ENCODE results near the gene TELO2.
"Not testable (repeated sequence)": the region's sequence is repeated elsewhere in the genome, so short reads cannot be mapped to it uniquely, and the experiment has no call there.

The TELO2 gene

GRCh38 chr16:1469693-1470201 is 23.4 kb upstream of the TELO2 start:
- Histone ChIP-seq H3K9ac (ENCODE audit: low read depth, low read length) (no peak overlapping the region), H3K4me1 (ENCODE audit: insufficient read depth, low read length) (no peaks in the 10 kb centered on the region; the same call in 1 of the 2 replicates), H3K36me3 (ENCODE audit: insufficient read depth, low read length) (no peaks in the 10 kb centered on the region), H3K9me3 (ENCODE audit: insufficient read depth, low read depth, low read length) (no peaks in the 10 kb centered on the region), H3K4me3 (ENCODE audit: low read length) (no peak overlapping the region), H3K27ac (ENCODE audit: low read depth, low read length) (no peak overlapping the region), H3K27me3 (ENCODE audit: insufficient read depth, low read length) (no peaks in the 10 kb centered on the region)
- 90% methylated on average over 20 of the region's 20 CpGs for WGBS

GRCh38 chr16:1470481-1471251 is 22.5 kb upstream of the TELO2 start:
- H3K27ac ChIP-seq (ENCODE audit: low read depth, low read length) = no peak overlapping the region
- no peaks in the 10 kb centered on the region for H3K36me3 ChIP-seq (ENCODE audit: insufficient read depth, low read length)
- H3K27me3 ChIP-seq (ENCODE audit: insufficient read depth, low read length) = 0 out of 2 replicates have a peak, but pooled peaks cover 2% of the 10 kb centered on the region
- 89% methylated on average over 14 of the region's 14 CpGs for WGBS
- H3K9ac ChIP-seq (ENCODE audit: low read depth, low read length) = no peak overlapping the region; the same call in 1 of the 2 replicates
- H3K4me1 ChIP-seq (ENCODE audit: insufficient read depth, low read length) = no peaks in the 10 kb centered on the region; the same call in 1 of the 2 replicates
- H3K9me3 ChIP-seq (ENCODE audit: insufficient read depth, low read depth, low read length) = no peaks in the 10 kb centered on the region
- H3K4me3 ChIP-seq (ENCODE audit: low read length) = no peak overlapping the region

- 94% methylated on average over 25 of the region's 26 CpGs for WGBS
- H3K27me3 ChIP-seq (ENCODE audit: insufficient read depth, low read length) = 0 out of 2 replicates have a peak, but pooled peaks cover 3% of the 10 kb centered on the region
- H3K36me3 ChIP-seq (ENCODE audit: insufficient read depth, low read length) = no peaks in the 10 kb centered on the region
- H3K4me3 ChIP-seq (ENCODE audit: low read length) = no peak overlapping the region
- no peaks in the 10 kb centered on the region for H3K9me3 ChIP-seq (ENCODE audit: insufficient read depth, low read depth, low read length)
- no peak overlapping the region for H3K9ac ChIP-seq (ENCODE audit: low read depth, low read length)
- H3K4me1 ChIP-seq (ENCODE audit: insufficient read depth, low read length) = no peaks in the 10 kb centered on the region; the same call in 1 of the 2 replicates
- no peak overlapping the region for H3K27ac ChIP-seq (ENCODE audit: low read depth, low read length)
Measured at GRCh38 chr16:1471569-1472194, 21.5 kb upstream of the TELO2 start.

GRCh38 chr16:1472974-1473373 is 20.2 kb upstream of the TELO2 start:
- Histone ChIP-seq H3K36me3 (ENCODE audit: insufficient read depth, low read length) (no peaks in the 10 kb centered on the region), H3K9ac (ENCODE audit: low read depth, low read length) (no peak overlapping the region), H3K9me3 (ENCODE audit: insufficient read depth, low read depth, low read length) (no peaks in the 10 kb centered on the region), H3K4me3 (ENCODE audit: low read length) (no peak overlapping the region), H3K27me3 (ENCODE audit: insufficient read depth, low read length) (0 out of 2 replicates have a peak, but pooled peaks cover 3% of the 10 kb centered on the region), H3K27ac (ENCODE audit: low read depth, low read length) (no peak overlapping the region), H3K4me1 (ENCODE audit: insufficient read depth, low read length) (no peaks in the 10 kb centered on the region; the same call in 1 of the 2 replicates)
- WGBS = 71% methylated on average over 3 of the region's 3 CpGs

- 0 out of 2 replicates have a peak, but pooled peaks cover 3% of the 10 kb centered on the region for H3K27me3 ChIP-seq (ENCODE audit: insufficient read depth, low read length)
- peak overlapping the region; percentile 63 for H3K4me3 ChIP-seq (ENCODE audit: low read length)
- no peaks in the 10 kb centered on the region for H3K36me3 ChIP-seq (ENCODE audit: insufficient read depth, low read length)
- peak overlapping the region; percentile 93 for H3K9ac ChIP-seq (ENCODE audit: low read depth, low read length)
- WGBS = 13% methylated on average over 57 of the region's 57 CpGs
- no peaks in the 10 kb centered on the region for H3K9me3 ChIP-seq (ENCODE audit: insufficient read depth, low read depth, low read length)
- H3K4me1 ChIP-seq (ENCODE audit: insufficient read depth, low read length) = no peaks in the 10 kb centered on the region; the same call in 1 of the 2 replicates
- H3K27ac ChIP-seq (ENCODE audit: low read depth, low read length) = no peak overlapping the region
Measured at GRCh38 chr16:1474082-1474795, 18.9 kb upstream of the TELO2 start.

GRCh38 chr16:1474796-1475551 is 18.2 kb upstream of the TELO2 start, which contains the start of gene CLCN7:
CLCN7 (minus strand) TSS chr16:1475028; CDS start chr16:1474974, 54 bp downstream.
- WGBS = 2% methylated on average over 99 of the region's 99 CpGs
- peak within 1 kb of the TSS; percentile 70 for H3K27ac ChIP-seq (ENCODE audit: low read depth, low read length)
- no peaks in the 10 kb centered on the region; the same call in 1 of the 2 replicates for H3K4me1 ChIP-seq (ENCODE audit: insufficient read depth, low read length)
- no peaks in the 10 kb centered on the region for H3K9me3 ChIP-seq (ENCODE audit: insufficient read depth, low read depth, low read length)
- H3K36me3 ChIP-seq (ENCODE audit: insufficient read depth, low read length) = no peaks in the 10 kb centered on the region
- 0 out of 2 replicates have a peak, but pooled peaks cover 3% of the 10 kb centered on the region for H3K27me3 ChIP-seq (ENCODE audit: insufficient read depth, low read length)
- H3K4me3 ChIP-seq (ENCODE audit: low read length) = peak within 1 kb of the TSS; percentile 63
- peak within 1 kb of the TSS; percentile 93 for H3K9ac ChIP-seq (ENCODE audit: low read depth, low read length)

- no peaks in the 10 kb centered on the region for H3K36me3 ChIP-seq (ENCODE audit: insufficient read depth, low read length)
- H3K9ac ChIP-seq (ENCODE audit: low read depth, low read length) = peak overlapping the region; percentile 93
- H3K4me1 ChIP-seq (ENCODE audit: insufficient read depth, low read length) = no peaks in the 10 kb centered on the region; the same call in 1 of the 2 replicates
- 0 out of 2 replicates have a peak, but pooled peaks cover 3% of the 10 kb centered on the region for H3K27me3 ChIP-seq (ENCODE audit: insufficient read depth, low read length)
- H3K27ac ChIP-seq (ENCODE audit: low read depth, low read length) = no peak overlapping the region
- 70% methylated on average over 15 of the region's 15 CpGs for WGBS
- peak overlapping the region; percentile 63 for H3K4me3 ChIP-seq (ENCODE audit: low read length)
- H3K9me3 ChIP-seq (ENCODE audit: insufficient read depth, low read depth, low read length) = no peaks in the 10 kb centered on the region
Measured at GRCh38 chr16:1475552-1476114, 17.5 kb upstream of the TELO2 start.

- Histone ChIP-seq H3K27ac (ENCODE audit: low read depth, low read length) (no peak overlapping the region), H3K9me3 (ENCODE audit: insufficient read depth, low read depth, low read length) (no peaks in the 10 kb centered on the region), H3K36me3 (ENCODE audit: insufficient read depth, low read length) (no peaks in the 10 kb centered on the region), H3K9ac (ENCODE audit: low read depth, low read length) (no peak overlapping the region), H3K27me3 (ENCODE audit: insufficient read depth, low read length) (peaks cover 4% of the 10 kb centered on the region; the same call in 1 of the 2 replicates), H3K4me1 (ENCODE audit: insufficient read depth, low read length) (no peaks in the 10 kb centered on the region), H3K4me3 (ENCODE audit: low read length) (no peak overlapping the region)
- WGBS = 93% methylated on average over 10 of the region's 10 CpGs
Measured at GRCh38 chr16:1477033-1477432, 16.1 kb upstream of the TELO2 start.

GRCh38 chr16:1478937-1479336 is 14.2 kb upstream of the TELO2 start:
- H3K4me3 ChIP-seq (ENCODE audit: low read length); H3K27ac ChIP-seq (ENCODE audit: low read depth, low read length); H3K9me3 ChIP-seq (ENCODE audit: insufficient read depth, low read depth, low read length); H3K4me1 ChIP-seq (ENCODE audit: insufficient read depth, low read length); H3K9ac ChIP-seq (ENCODE audit: low read depth, low read length); H3K36me3 ChIP-seq (ENCODE audit: insufficient read depth, low read length): not testable (repeated sequence)
- 95% methylated on average over 9 of the region's 9 CpGs for WGBS
- peaks cover 11% of the 10 kb centered on the region; the same call in 1 of the 2 replicates for H3K27me3 ChIP-seq (ENCODE audit: insufficient read depth, low read length)
